ENCODE data around the gene EIF3B.

DNA sequence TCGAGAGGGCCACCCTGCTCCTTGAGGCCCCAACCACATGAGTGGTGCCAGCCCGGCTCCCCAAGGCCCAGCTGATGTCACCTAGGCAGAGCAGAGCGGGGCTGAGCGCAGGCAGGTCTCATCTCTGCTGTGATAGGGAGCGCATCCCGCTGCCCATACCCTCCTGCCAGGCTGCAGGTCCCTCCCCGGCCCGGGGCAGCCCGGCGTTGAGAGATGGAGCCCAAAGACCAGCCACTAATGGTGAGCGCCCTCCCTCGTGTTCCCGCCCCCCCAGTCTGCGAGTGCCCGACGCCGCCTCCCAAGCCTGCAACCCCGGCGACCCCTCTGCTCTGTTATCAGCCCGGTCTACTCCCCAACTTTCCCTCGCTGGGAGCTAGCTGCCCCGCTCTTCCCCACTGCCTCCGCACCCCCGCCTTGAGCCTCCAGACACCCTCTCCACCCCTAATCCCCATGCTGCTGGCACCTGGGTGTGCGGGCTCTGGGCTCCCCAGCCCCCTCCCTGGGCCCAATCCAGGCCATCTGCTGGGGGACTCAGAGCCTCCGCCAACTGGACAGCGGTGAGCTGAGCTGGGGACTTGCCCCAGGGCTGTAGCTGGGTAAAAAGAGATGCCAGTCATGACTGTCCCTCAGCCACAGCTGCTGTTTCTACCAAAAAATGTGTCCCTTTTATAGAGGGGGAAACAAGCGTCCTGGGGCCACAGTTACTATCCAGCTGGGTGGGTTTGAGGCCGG is 29.1 kb downstream of the EIF3B start:
- TF ChIP-seq POLR2A (IDR thresholded peaks at IDR 0.05) = no peak
- TF ChIP-seq CTCF (IDR thresholded peaks at IDR 0.05) = no peak
